Kidney tubule cell (primary cell): ENCODE results near the gene KCNAB1.
"Not testable (repeated sequence)": the region's sequence is repeated elsewhere in the genome, so short reads cannot be mapped to it uniquely, and the experiment has no call there.

Experiments
- DNase-seq: peaks from one replicate; pipeline ENCODE4 v3.0.0-alpha.2; 2018; ENCODE audit warnings: low spot score

Gene KCNAB1

DNA sequence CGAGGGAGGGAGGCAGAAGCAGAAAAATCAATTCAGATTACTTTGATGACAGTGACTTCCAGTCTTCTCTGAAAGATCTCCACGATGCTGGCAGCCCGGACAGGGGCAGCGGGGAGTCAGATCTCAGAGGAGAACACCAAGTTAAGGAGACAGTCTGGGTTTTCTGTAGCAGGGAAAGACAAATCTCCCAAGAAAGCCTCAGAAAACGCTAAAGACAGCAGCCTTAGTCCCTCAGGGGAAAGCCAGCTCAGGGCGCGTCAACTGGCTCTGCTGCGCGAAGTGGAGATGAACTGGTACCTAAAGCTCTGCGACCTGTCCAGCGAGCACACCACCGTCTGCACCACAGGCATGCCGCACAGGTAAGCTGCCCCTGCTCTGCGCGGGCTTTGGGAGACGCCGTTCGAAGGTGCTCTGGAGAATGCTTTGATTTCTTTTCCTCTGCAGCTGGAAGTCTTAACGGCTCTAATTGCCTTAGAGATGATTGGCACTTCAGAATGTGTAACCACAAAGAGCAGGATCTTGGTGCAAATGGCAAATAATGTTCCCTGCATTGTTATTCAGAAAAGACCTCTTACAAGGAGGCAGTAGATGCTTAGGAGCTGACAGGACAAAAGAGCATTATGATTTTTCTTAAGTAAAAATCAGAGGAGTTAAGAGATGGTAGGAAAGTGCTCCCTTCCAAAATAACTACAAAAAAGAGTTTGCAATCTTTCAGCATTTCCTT, at the start of gene KCNAB1:
Gene KCNAB1 (plus strand): TSS at position 51 of the 724 bp plus-strand sequence.
- DNase-seq, result no peak

DNA sequence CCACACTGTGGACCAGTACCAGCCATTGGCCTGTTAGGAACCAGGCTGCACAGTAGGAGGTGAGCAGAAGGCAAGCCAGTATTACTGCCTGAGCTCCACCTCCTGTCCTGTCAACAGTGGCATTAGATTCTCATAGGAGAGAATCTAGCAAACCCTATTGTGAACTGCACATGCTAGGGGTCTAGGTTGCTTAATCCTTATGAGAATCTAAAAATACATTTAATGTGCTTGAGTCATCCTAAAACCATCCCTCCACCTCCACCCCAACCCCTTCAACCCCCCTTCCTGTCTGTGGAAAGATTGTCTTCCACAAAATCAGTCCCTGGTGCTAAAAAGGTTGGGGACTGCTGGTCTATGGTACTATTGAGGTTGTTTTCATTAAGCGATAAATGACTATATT, 49.3 kb upstream of the KCNAB1 start:
- DNase-seq, result no peak

DNA sequence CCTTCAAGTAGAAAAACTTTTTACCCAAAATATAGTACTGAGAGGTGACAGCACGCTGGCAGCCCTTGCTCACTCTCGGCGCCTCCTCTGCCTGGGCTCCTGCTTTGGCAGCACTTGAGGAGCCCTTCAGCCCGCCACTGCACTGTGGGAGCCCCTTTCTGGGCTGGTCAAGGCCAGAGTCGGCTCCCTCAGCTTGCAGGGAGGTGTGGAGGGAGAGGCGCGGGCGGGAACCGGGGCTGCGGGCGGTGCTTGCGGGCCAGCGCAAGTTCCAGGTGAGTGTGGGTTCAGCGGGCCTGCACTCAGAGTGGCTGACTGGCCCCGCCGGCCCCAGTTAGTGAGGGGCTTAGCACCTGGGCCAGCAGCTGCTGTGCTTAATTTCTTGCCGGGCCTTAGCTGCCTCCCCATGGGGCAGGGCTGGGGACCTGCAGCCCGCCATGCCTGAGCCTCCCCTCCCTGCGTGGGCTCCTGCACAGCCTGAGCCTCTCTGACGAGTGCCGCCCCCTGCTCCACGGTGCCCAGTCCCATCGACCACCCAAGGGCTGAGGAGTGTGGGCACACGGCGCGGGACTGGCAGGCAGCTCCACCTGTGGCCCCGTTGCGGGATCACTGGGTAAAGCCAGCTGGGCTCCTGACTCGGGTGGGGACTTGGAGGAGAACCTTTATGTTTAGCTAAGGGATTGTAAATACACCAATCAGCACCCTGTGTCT, 47.3 kb upstream of the KCNAB1 start:
- DNase-seq, result not testable (repeated sequence)

DNA sequence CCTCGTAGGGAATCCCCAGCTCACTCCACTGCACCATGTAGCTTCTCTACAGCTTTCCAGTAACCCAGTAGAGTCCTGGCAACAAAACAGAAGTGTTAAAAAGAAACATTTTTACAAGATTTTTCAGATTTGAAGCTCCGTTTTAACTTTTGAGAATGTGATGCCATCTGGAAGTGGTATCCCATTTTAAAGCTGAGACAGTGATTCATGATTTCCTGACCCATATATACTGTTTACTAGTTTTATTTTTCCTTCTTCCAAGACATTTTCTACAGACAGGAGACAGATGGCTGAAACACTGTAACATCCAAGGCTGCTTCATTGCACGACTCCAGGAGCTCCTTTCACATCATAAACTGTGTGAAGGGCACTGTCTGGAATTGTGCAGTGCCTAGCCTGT, 30.3 kb upstream of the KCNAB1 start:
- DNase-seq, result no peak

DNA sequence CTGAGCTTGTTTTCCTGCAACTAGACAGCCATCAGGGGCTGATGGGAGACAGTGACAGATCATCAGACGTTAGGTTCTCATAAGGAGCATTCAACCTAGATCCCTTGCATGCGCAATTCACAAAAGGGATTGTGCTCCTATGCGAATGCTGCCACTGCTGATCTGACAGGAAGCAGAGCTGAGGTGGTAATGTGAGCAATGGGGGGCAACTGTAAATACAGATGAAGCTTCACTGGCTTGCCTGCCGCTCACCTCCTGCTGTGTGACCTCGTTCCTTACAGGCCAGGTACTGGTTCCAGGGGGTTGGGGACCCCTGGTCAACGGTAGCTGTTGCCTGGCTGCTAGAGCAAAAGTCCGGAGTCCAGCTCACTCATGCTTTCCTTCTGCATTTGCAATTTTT, 26.4 kb upstream of the KCNAB1 start:
- no peak for DNase-seq

DNA sequence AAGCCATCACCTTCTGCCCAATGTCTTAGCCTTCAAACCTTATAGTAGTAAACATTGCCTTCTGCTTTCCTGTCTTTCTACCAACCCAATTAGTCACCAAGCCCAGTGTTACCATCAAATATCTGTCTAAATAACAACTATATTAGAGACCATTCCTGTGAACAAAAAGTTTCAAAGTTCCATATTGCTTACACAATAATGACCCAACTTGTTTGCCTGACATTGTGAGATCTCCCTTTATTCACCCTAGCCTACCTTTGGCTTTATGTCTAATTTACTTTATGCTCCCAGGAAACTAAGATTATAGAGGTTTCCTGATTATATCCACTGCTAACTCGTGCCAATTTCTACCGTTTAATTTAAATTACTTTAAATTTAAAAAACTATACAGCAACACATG, 26.0 kb upstream of the KCNAB1 start:
- DNase-seq, result no peak

DNA sequence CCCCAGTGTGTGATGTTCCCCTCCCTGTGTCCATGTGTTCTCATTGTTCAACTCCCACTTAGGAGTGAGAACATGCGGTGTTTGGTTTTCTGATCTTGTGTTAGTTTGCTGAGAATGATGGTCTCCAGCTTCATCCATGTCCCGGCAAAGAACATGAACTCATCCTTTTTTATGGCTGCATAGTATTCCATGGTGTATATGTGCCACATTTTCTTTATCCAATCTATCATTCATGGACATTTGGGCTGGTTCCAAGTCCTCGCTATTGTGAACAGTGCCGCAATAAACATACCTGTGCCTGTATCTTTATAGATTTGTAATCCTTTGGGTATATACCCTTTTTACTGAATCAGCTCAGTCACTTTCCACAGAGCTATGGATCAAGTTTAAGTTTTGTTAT, 24.7 kb upstream of the KCNAB1 start:
- not testable (repeated sequence) for DNase-seq

DNA sequence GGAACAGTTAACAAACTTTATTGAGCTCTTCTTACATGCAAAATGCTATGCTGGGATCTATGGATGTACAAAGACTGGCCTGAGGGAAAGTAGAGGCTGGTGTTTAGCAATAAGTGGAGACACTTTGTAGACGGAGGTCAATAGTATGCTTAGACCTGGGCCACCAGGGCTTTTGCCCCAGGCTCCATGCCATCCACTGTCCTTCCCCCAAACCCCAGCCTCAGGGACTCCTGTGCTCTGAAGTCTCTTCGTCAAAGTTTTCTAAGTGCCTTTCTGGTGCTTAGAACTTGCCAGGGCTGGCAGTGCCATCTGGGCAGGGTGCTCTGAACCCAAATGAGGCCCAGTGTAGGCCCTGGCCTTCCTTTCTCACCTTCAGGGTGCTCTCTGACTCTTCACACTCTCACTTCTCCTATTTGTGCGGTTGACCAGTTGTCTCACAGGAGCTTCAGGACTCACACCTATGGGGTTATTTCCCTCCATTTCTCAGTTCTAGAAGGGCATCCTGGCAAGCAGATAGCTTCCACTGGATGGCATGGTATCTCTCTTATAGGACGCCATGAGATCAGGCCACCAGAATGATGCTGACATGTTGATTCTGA, 21.8 kb upstream of the KCNAB1 start:
- no peak for DNase-seq

DNA sequence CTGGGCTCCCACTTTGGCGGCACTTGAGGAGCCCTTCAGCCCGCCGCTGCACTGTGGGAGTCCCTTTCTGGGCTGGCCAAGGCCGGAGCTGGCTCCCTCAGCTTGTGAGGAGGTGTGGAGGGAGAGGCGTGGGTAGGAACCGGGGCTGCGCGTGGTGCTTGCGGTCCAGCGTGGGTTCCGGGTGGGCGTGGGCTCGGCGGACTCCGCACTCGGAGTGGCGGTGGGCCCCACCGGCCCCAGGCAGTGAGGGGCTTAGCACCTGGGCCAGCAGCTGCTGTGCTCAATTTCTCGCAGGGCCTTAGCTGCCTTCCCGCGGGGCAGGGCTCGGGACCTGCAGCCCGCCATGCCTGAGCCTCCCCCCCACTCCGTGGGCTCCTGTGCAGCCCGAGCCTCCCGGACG, 21.0 kb upstream of the KCNAB1 start:
- not testable (repeated sequence) for DNase-seq

DNA sequence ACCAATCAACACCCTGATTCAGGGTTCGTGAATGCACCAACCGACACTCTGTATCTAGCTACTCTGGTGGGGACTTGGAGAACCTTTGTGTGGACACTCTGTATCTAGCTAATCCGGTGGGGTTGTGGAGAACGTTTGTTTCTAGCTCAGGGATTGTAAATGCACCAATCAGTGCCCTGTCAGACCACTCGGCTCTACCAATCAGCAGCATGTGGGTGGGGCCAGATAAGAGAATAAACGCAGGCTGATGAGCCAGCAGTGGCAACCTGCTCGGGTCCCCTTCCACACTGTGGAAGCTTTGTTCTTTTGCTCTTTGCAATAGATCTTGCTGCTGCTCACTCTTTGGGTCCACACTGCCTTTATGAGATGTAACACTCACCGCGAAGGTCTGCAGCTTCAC, 20.4 kb upstream of the KCNAB1 start:
- DNase-seq, result not testable (repeated sequence)

DNA sequence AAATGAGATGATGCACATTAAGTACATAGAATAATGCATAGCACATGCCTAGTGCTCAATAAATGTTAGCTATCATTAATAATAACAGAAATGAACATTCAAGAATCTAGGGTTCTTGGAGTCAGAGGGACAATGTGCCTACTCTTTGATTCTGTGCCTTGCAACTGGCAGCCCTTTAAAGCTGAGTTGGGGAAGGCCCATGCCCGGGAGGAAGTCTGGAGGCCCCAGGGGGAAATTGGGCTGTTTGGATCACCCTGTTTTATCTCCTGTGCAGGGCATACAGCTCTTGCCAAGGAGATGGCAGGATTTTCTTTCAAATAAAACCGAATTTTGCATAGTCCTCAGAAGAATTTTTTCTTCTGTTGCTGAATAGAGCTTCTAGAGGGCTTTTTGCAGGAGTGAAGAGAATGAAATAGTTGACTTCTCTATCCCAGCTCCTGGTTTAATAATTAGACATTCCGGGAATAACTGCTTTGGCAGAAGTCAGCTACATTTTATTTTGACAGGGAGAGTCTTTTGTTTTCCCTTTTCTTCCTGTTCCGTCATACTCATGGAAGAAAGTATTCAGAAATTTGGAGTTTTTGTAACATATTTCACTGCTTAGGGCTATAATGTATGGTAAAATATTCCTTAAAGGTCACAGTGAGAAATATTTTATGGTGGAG, 18.0 kb upstream of the KCNAB1 start:
- DNase-seq, result peak; percentile 31

DNA sequence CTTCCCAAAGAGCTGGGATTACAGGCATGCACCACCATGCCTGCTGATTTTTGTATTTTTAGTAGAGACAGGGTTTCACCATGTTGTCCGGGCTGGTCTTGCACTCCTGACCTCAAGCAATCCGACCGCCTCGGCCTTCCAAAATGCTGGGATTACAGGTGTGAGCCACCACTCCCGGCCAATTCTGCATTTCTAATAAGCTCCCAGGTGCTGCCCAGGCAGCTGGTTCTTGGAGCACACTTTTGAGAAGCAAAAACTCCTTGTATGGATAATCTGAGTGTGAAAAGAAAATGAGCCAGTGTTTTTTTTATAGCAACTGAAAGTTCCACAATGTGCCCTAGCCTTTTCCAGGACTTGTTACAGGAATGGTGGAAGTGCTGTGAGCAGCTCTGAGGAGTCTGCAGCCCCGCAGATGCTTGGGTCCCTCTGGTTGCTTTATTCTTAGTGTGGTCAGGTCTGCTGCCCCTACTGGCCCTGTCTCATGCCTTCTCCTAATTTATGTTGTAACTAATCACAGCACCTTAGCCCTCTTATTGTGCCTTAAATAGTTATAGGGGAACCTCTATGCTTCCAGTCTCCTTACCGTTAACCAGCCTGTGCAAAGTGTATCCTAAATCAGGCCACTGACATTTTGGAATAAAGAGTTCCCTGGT, 13.5 kb upstream of the KCNAB1 start:
- no peak for DNase-seq

DNA sequence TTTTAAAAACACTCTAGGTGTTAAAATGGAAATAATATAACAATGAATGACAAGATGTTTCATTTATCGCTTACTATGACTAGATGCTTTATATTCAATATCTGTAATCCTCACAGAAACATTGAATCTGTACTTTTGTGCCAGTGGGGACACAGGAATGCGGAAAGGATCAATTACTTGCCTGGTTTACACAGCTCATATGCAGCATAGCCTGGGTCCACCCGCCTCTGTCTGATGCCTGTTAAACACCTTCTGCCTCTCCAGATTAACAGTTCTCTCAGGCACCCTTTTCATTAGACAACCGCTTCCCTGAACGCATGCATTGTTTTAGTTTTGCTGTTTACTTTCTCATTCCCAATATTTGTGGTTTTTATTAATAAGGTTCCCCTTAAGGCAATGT, 12.9 kb upstream of the KCNAB1 start:
- DNase-seq, result no peak

DNA sequence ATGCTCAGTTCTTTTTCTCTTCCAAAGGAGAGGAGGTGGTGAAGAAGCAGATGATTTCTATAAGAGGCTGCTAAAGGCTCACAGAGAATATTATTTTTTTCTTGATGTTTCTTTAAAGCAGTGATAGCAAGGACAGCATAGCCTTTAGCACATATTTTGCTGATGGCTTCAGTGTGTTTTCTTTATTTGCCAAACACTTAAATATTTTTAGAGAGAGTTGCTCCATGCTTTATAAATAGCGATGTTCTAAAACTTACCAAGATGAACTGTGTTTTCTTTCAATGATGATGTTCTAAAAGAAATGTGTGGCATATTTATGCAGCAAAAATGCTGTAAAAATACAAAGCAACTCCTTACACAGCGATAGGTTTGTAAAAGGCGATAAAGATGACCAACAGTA, 11.8 kb upstream of the KCNAB1 start:
- DNase-seq, result no peak

DNA sequence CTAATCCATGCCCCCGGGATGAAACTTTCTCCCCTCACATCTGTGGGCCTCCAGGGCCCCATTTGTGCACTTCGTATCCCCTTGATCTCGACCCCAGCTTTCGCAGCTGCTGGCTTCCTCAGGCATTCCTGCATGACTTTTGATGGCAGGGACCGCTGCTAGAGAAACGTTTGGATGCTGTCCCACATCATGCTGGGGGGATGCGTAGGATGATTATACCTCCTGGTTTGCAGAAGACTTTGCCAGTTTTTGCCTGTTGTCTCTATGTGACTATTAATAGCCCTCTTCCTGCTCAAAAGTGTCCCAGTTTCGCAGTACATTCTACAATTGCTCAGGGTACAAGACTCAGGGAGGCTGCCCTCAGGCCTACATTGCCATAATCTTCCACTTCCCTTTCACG, 10.4 kb upstream of the KCNAB1 start:
- no peak for DNase-seq

DNA sequence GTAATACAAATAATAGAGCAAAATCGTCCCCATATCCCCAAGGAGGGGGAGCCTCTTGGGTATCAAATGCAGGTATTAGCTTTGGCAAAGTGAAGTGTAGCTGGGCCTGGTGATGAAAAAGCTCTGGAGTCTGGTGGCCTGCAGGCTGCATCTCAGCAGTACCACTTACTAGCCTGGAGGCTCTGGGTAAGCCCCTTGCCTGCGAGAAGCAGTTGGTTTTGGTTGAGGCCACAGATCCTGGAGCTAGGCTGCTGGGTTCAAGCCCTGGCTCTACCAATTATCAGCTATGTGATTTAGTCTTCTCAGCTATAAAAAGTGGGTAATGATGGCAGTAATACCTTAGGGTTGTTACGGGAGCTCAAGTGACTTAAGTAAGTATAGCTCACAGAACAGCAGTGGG, 6.1 kb downstream of the KCNAB1 start:
- no peak for DNase-seq

DNA sequence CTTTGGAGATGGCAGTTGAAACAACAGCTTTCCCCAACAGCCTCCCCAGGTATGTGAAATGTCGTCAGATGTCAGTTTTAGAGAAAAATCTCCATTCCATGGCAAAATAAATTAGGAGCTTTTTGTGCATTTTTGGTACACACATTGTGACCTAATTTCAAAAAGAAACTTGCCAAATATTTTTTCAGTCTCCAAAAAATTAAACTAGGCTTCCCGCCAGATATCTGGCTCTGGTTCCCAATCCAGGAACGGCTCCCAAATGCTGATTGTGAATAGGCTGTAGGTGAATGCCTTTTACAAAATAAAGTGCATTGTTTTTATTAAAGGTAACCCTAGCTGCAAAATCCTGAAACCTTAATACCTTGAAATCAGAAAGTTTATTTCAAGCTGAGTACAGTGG, 10.9 kb downstream of the KCNAB1 start:
- no peak for DNase-seq

DNA sequence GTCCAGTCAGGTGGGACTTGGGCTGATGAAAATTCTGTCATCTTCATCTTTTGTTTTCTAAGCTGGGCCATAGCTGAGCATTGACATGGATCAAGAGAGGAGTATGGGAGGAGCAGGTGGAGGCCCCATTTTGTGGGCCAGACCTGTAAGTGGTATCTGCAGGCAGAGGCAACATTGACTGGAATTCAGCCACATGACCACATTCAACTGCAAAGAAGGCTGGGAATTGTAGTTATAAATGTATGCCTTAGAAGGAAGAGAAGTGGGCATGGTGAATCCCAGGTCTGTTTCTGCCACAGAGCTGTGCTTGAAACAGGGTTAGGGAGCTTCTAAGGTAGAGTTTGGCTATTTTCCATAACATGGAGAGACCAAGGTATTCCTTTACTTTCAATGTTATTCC, 11.4 kb downstream of the KCNAB1 start:
- no peak for DNase-seq

DNA sequence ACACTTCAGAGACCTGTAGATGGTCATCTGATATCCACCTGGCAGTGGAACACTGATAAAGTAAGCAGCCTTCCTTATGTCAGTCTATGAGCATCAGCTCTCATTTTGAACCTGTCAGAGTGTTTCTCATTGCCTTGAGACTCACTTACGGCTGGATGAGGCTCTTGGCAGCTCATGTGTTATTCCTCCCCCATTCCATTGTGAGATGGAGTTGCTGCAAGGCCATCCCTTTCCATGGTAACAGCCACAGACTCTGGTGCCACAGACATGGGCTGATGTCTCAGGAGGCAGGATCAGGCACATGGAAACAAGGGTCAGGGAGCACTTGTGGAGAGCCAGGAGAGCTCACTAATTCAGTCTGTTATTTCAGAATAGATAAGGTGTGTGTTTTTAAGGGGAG, 11.9 kb downstream of the KCNAB1 start:
- no peak for DNase-seq

DNA sequence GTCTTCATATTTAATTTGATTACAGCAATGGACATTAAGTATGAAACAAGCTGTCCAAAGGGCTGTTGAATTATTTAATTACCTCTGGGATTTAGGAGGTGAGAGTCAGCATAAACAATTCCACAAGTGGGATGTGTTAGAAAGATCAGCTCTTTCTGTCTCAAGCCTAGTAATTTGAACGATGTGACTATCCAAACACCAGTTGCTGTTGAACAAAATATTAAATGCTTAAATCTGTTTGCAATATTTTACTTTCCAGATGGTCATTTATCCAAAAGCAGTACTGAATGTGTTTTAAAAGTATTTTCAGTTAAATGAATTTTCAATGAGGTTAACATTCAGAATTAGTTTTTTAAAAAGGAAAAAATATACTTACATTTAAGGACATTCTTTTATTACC, 12.7 kb downstream of the KCNAB1 start:
- DNase-seq, result no peak

DNA sequence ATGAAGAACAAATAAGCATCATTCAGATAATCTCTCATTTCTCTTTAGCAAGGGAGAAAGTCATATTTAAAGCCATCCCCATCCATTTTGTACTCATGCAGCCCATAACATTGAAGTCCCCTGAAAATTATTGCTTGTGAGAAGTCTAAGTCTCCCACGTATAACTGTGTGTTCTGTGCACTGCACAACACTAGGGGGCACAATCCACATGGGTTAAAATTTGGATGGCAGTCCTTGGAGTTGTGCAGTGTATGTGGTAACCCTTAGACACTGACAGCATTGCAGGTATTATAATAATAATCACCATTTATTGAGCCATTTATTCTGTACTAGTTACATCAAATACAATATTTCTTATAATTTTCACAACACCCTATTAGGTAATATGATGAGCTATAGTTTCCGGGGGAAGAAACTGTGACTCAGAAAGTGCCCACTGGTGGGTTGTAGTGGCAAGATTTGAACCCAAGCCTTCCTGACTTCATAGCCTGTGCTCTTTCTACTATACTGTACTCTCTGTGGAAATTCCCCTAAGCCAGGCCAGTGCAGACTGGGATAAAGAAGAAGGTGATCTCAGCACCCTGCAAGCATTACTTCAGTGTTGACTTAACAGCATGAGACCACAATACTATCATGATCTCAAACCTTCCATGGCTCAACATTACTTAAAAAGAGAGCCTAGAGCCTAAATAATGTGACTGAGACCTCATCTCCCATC, 15.7 kb downstream of the KCNAB1 start:
- DNase-seq, result no peak

DNA sequence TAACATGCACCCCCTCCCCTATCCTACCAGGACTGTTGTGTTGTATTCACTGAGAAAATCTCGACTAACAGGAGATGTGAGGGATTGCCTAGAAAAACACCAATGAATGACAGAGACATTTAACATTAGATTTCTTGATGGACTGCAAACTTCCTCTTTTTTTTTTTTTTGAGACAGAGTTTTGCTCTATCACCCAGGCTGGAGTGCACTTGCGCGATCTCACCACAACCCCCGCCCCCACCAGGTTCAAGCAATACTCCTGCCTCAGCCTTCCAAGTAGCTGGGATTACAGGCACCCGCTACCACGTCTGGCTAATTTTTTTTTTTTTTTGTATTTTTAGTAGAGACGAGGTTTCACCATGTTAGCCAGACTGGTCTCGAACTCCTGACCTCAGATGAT, 17.0 kb downstream of the KCNAB1 start:
- not testable (repeated sequence) for DNase-seq
